IPS DF 6.9 (cell line): ENCODE results near the gene EFCAB10.
A peak's percentile ranks its signal among the peaks of the same experiment; 100 is the strongest.
"Not testable (repeated sequence)": the region's sequence is repeated elsewhere in the genome, so short reads cannot be mapped to it uniquely, and the experiment has no call there.

ENCODE experiments used
- DNase-seq: peaks from one replicate; pipeline ENCODE4 v3.0.0-alpha.2; 2013; ENCODE audit warnings: low read depth, low spot score
- H3K27ac ChIP-seq: one replicate; pipeline ENCODE4 v1.5.1; 2013; ENCODE audit warnings: low read length, control low read depth
- H3K27me3 ChIP-seq: 2 replicates; pipeline ENCODE4 v1.6.1; 2013; ENCODE audit warnings: mild to moderate bottlenecking, low read length; ENCODE audit not compliant: control insufficient read depth, insufficient read depth
- H3K36me3 ChIP-seq: 2 replicates; pipeline ENCODE4 v1.6.1; 2013; ENCODE audit warnings: low read length; ENCODE audit not compliant: control insufficient read depth, insufficient read depth
- H3K4me1 ChIP-seq: 2 replicates; pipeline ENCODE4 v1.6.1; 2013; ENCODE audit warnings: low read length; ENCODE audit not compliant: control insufficient read depth, insufficient read depth
- H3K4me3 ChIP-seq: 2 replicates; pipeline ENCODE4 v1.5.1; 2013; ENCODE audit warnings: mild to moderate bottlenecking, low read length
- H3K9me3 ChIP-seq: 2 replicates; pipeline ENCODE4 v1.6.1; 2013; ENCODE audit warnings: low read length, inconsistent platforms; ENCODE audit not compliant: control insufficient read depth, insufficient read depth
- WGBS: extraction: QIAGEN DNeasy Blood & Tissue Kit; methylation state at CpG from one replicate; pipeline ENCODE4 v1.1.7; 2013; ENCODE audit warnings: mixed read lengths, missing lambda C conversion rate; ENCODE audit not compliant: insufficient read length, insufficient coverage; 5-methylcytosine and 5-hydroxymethylcytosine counted together

The EFCAB10 gene

GRCh38 chr7:105530546-105530945 lies 50.7 kb downstream of the EFCAB10 start:
- no peaks in the 10 kb centered on the region; the same call in 1 of the 2 replicates for H3K4me1 ChIP-seq
- H3K36me3 ChIP-seq: no peaks in the 10 kb centered on the region
- no peak overlapping the region for H3K4me3 ChIP-seq
- H3K27me3 ChIP-seq: no peaks in the 10 kb centered on the region
- no peaks in the 10 kb centered on the region for H3K9me3 ChIP-seq
- H3K27ac ChIP-seq: no peak overlapping the region
- WGBS: no CpG with 5 or more reads among the region's 20 CpGs
- DNase-seq: no peak

- Histone ChIP-seq H3K9me3 (no peaks in the 10 kb centered on the region), H3K36me3 (no peaks in the 10 kb centered on the region), H3K27ac (no peak overlapping the region), H3K27me3 (no peaks in the 10 kb centered on the region), H3K4me1 (no peaks in the 10 kb centered on the region; the same call in 1 of the 2 replicates), H3K4me3 (no peak overlapping the region)
- WGBS: no CpG with 5 or more reads among the region's 10 CpGs
- no peak for DNase-seq
Measured at GRCh38 chr7:105530126-105530525, 51.2 kb downstream of the EFCAB10 start.

GRCh38 chr7:105527737-105528136 lies 53.6 kb downstream of the EFCAB10 start:
- DNase-seq, H3K4me1 ChIP-seq, H3K27me3 ChIP-seq, H3K36me3 ChIP-seq, H3K4me3 ChIP-seq, H3K27ac ChIP-seq, H3K9me3 ChIP-seq: not testable (repeated sequence)
- no CpG with 5 or more reads among the region's 5 CpGs for WGBS

GRCh38 chr7:105524840-105525239 lies 56.5 kb downstream of the EFCAB10 start:
- Histone ChIP-seq H3K36me3 (no peaks in the 10 kb centered on the region), H3K4me3 (no peak overlapping the region), H3K27ac (no peak overlapping the region), H3K4me1 (no peaks in the 10 kb centered on the region), H3K9me3 (no peaks in the 10 kb centered on the region), H3K27me3 (no peaks in the 10 kb centered on the region)
- no CpG with 5 or more reads among the region's 4 CpGs for WGBS
- no peak for DNase-seq

- not testable (repeated sequence) for H3K4me3 ChIP-seq, H3K9me3 ChIP-seq, H3K27ac ChIP-seq, H3K27me3 ChIP-seq, H3K4me1 ChIP-seq, H3K36me3 ChIP-seq, DNase-seq
- no CpG with 5 or more reads among the region's 11 CpGs for WGBS
Measured at GRCh38 chr7:105524423-105524822, 56.9 kb downstream of the EFCAB10 start.

- no CpG with 5 or more reads among the region's 96 CpGs for WGBS
- peak; percentile 77 for DNase-seq
- H3K4me3 ChIP-seq: peak within 1 kb of the TSS; percentile 97
- no peaks in the 10 kb centered on the region for H3K9me3 ChIP-seq
- H3K4me1 ChIP-seq: no peaks in the 10 kb centered on the region
- H3K27me3 ChIP-seq: no peaks in the 10 kb centered on the region
- H3K36me3 ChIP-seq: no peaks in the 10 kb centered on the region
- no peak within 1 kb of the TSS for H3K27ac ChIP-seq
Measured at GRCh38 chr7:105521717-105522463, 59.4 kb downstream of the EFCAB10 start, which contains the start of gene PUS7. TSS of gene PUS7 (minus strand) at chr7:105522271. CDS start at chr7:105508512, 13,759 bp downstream.

- DNase-seq: no peak
- no CpG with 5 or more reads among the region's 25 CpGs for WGBS
- Histone ChIP-seq H3K27me3 (no peaks in the 10 kb centered on the region), H3K9me3 (no peaks in the 10 kb centered on the region), H3K27ac (no peak overlapping the region), H3K4me3 (peak overlapping the region; percentile 97), H3K36me3 (no peaks in the 10 kb centered on the region), H3K4me1 (no peaks in the 10 kb centered on the region)
Measured at GRCh38 chr7:105521027-105521716, 60.1 kb downstream of the EFCAB10 start.

GRCh38 chr7:105520620-105521019 lies 60.7 kb downstream of the EFCAB10 start:
- not testable (repeated sequence) for H3K36me3 ChIP-seq, DNase-seq, H3K27ac ChIP-seq, H3K27me3 ChIP-seq, H3K4me1 ChIP-seq, H3K4me3 ChIP-seq, H3K9me3 ChIP-seq
- no CpG with 5 or more reads among the region's 7 CpGs for WGBS

GRCh38 chr7:105519353-105519752 lies 61.9 kb downstream of the EFCAB10 start:
- Histone ChIP-seq H3K4me3 (no peak overlapping the region), H3K4me1 (no peaks in the 10 kb centered on the region), H3K36me3 (no peaks in the 10 kb centered on the region), H3K27ac (no peak overlapping the region), H3K9me3 (no peaks in the 10 kb centered on the region), H3K27me3 (no peaks in the 10 kb centered on the region)
- no CpG with 5 or more reads among the region's 6 CpGs for WGBS
- DNase-seq: no peak

GRCh38 chr7:105515610-105516009 lies 65.7 kb downstream of the EFCAB10 start:
- no CpG with 5 or more reads among the region's 7 CpGs for WGBS
- not testable (repeated sequence) for H3K36me3 ChIP-seq, H3K4me1 ChIP-seq, H3K9me3 ChIP-seq, H3K27ac ChIP-seq, H3K27me3 ChIP-seq, H3K4me3 ChIP-seq, DNase-seq
